ENCODE measurements around the gene ZBED5. TPM values are rescaled to one million over a fixed set of nuclear protein-coding genes. Genes with fewer than 3 reads are reported as not detected.

The ZBED5 gene
- total and polyA plus RNA-seq, 9 of the 15 experiments (the other 6 are each of a cell fraction or from before 2014, with no cell fraction given): 12.4 to 70.7 (median 26.8) TPM

GRCh38 chr11:10805741-10806140, 52.1 kb downstream of the ZBED5 start:
- H2AFZ ChIP-seq (ENCODE audit: low read depth, low read length): no peak overlapping the region
- no peak overlapping the region; the same call in 2 of the 3 replicates for H3K27ac ChIP-seq (ENCODE audit: extremely low read depth, low read depth, low read length)
- intact Hi-C loops (cut with micrococcal nuclease): no loop called here
- WGBS (ENCODE audit: insufficient coverage, low coverage, missing lambda C conversion rate): 87% methylated on average over 8 of the region's 8 CpGs
- TF ChIP-seq EP300 (IDR thresholded peaks at IDR 0.05; ENCODE audit: low read length) (no peak), CEBPG (CRISPR knock-in tag; IDR thresholded peaks at IDR 0.05) (peak; percentile 67; the same call in 1 of the 2 replicates), CEBPG (tag; conservative IDR thresholded peaks at IDR 0.05 in 1 of 2, IDR thresholded peaks at IDR 0.05 in 1 of 2) (peak; percentile 32 to 57; a peak in 1 of 4 replicates), ATF3 (IDR thresholded peaks at IDR 0.05) (peak; percentile 50; the same call in 1 of the 2 replicates), ATF3 (CRISPR knock-in tag; conservative IDR thresholded peaks at IDR 0.05) (no peak)
- H3K9ac ChIP-seq (ENCODE audit: insufficient read depth in 1 of 2, low read depth in 2 of 2, low read length in 2 of 2): no peak overlapping the region
- no peaks in the 10 kb centered on the region for H3K27me3 ChIP-seq (ENCODE audit: control insufficient read depth in 2 of 2, insufficient read depth in 2 of 2, low read length in 2 of 2)
- H3K9me3 ChIP-seq (replicated peaks; ENCODE audit: control insufficient read depth, insufficient read depth, low read depth, low read length): no peaks in the 10 kb centered on the region
- ChIA-PET POLR2A (interaction anchor here (0.7 to 7.7 kb wide), 7 partner anchors 8 to 94 kb away, joined by 3 to 105 read pairs (median 3); no protein-coding TSS in a partner anchor), CTCF (ENCODE audit: low intra/inter-chr PET ratio) (interaction anchor here (0.6 kb wide), 1 partner anchor 50 kb away, joined by 4 read pairs; no protein-coding TSS in a partner anchor)
- FAIRE-seq: no peak
- BruUV-seq (replicated peaks): no TSS peak
- peaks cover 3% of the 10 kb centered on the region; the same call in 1 of the 2 replicates for H4K20me1 ChIP-seq (replicated peaks; ENCODE audit: control insufficient read depth, insufficient read depth, low read length)
- peaks cover 70% of the 10 kb centered on the region for H3K36me3 ChIP-seq (ENCODE audit: control insufficient read depth, insufficient read depth, low read length)
- H3K9me1 ChIP-seq (ENCODE audit: control insufficient read depth, insufficient read depth, low read length): no peaks in the 10 kb centered on the region
- H3K4me3 ChIP-seq: no peak overlapping the region
- no peak for ATAC-seq
- in situ Hi-C loops (cut with MboI): no loop called here
- peaks cover 62% of the 10 kb centered on the region for H3K79me2 ChIP-seq (ENCODE audit: control insufficient read depth, insufficient read depth, low read length)
- H3K4me1 ChIP-seq (replicated peaks in 1 of 2; ENCODE audit: control insufficient read depth in 2 of 2, insufficient read depth in 2 of 2, low read length in 2 of 2): peaks cover 11 to 13% of the 10 kb centered on the region in 2 experiments; a peak in 4 of 5 replicates
- H3K4me2 ChIP-seq (ENCODE audit: insufficient read depth, low read length): no peak overlapping the region
- no peak for DNase-seq (ENCODE audit: extremely low read depth in 1 of 4, low spot score in 3 of 4)
